MG63 (cell line): ENCODE data around the gene TBKBP1. TPM values are rescaled to one million over a fixed set of nuclear protein-coding genes. Genes with fewer than 3 reads are reported as not detected.
"Not testable (repeated sequence)": the region's sequence is repeated elsewhere in the genome, so short reads cannot be mapped to it uniquely, and the experiment has no call there.

Source experiments
- DNase-seq: peaks from one replicate; pipeline ENCODE4 v3.0.0-alpha.2; 2020
- H3K27me3 ChIP-seq: fragments of 250-450 bp; sonication (Bioruptor Pico); 2 replicates; pipeline ENCODE4 v1.5.1; 2020; ENCODE audit warnings: mild to moderate bottlenecking, moderate library complexity
- H3K36me3 ChIP-seq: fragments of 250-450 bp; sonication (Bioruptor Pico); 2 replicates; pipeline ENCODE4 v1.5.1; 2020; ENCODE audit warnings: mild to moderate bottlenecking, moderate library complexity
- H3K4me3 ChIP-seq: fragments of 250-450 bp; sonication (Bioruptor Pico); 2 replicates; pipeline ENCODE4 v1.5.1; 2020; ENCODE audit warnings: mild to moderate bottlenecking, moderate library complexity
- H3K9me3 ChIP-seq: fragments of 250-450 bp; sonication (Bioruptor Pico); 2 replicates; pipeline ENCODE4 v1.5.1; 2020; ENCODE audit warnings: mild to moderate bottlenecking, moderate library complexity
- total RNA-seq: library from RNA; depleted of rRNA; stranded (reverse); fragments of >200 nt; shearing (Covaris generic); gene quantifications from 2 replicates; pipeline ENCODE4 v1.2.3, GENCODE V29; 2014; ENCODE audit warnings: low replicate concordance

TBKBP1 gene
- total RNA-seq, 1 experiment from 2014 or later = 8.4 TPM

DNA sequence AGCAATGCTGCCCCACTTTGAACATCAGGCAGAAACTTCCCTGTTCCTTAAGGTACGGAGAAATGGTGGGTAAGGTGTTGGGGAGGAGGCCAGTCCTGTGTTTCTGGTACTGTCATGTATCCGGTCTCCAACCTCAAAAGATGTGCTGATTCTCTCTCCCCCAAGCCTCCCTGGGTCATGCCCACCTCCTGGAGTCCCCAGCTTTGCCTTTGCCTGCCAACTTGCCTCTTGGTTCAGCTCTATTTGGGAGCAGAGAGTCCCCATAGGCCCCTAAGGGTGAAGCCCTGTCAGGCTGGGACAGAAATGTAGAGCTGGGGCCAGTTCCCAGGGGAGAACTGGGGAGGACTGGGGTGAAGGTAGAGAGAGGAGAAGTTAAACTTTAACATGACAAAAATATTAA is 37.4 kb downstream of the TBKBP1 start:
- Histone ChIP-seq H3K9me3 (no peaks in the 10 kb centered on the region), H3K4me3 (no peak overlapping the region), H3K36me3 (no peaks in the 10 kb centered on the region), H3K27me3 (peaks cover 35% of the 10 kb centered on the region)
- DNase-seq = no peak

DNA sequence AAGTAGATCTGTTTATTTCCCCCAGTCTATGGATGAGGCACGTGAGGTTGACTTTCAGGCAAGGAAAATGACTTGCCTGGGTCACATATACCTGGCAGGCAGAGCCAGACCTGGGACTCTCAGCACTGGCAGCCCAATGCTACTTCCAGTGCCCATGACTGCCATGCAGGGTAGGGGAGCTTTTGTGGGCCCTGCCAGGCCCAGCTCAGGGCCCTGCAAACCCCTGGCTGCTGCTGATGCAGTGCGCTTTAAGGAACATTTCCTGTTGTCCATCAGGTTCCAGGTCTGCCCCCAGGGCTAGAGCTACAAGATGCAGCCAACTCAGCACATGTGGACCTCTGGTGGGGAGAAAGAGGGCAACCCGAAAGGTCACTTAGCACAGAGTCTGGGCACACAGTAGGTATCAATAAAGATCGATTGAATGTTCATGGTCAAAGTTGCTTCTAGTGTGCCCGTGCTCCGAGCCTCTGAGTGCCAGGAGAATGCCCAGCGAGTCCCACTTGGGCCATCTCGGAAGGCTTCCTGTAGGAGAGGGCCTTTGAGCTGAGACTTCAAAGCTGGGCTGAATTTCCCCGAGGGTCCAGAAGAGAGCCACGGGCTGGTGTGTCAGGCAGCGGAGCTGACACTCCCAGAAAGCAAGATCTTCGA is 38.6 kb downstream of the TBKBP1 start:
- H3K9me3 ChIP-seq = no peaks in the 10 kb centered on the region
- peaks cover 35% of the 10 kb centered on the region for H3K27me3 ChIP-seq
- DNase-seq = no peak
- no peaks in the 10 kb centered on the region for H3K36me3 ChIP-seq
- H3K4me3 ChIP-seq = no peak overlapping the region

GRCh38 chr17:47733047-47733673 is 39.2 kb downstream of the TBKBP1 start, which contains the start of gene TBX21:
TSS of gene TBX21 (plus strand) at chr17:47733236. CDS start at chr17:47733455, 219 bp downstream.
- Histone ChIP-seq H3K4me3 (peak within 1 kb of the TSS; percentile 38), H3K36me3 (no peaks in the 10 kb centered on the region), H3K27me3 (peaks cover 35% of the 10 kb centered on the region), H3K9me3 (no peaks in the 10 kb centered on the region)
- peak; percentile 59 for DNase-seq

GRCh38 chr17:47733674-47734410 is 39.9 kb downstream of the TBKBP1 start:
- peak overlapping the region; percentile 38; the same call in 1 of the 2 replicates for H3K4me3 ChIP-seq
- peaks cover 35% of the 10 kb centered on the region for H3K27me3 ChIP-seq
- H3K9me3 ChIP-seq = no peaks in the 10 kb centered on the region
- no peaks in the 10 kb centered on the region for H3K36me3 ChIP-seq
- DNase-seq = no peak

DNA sequence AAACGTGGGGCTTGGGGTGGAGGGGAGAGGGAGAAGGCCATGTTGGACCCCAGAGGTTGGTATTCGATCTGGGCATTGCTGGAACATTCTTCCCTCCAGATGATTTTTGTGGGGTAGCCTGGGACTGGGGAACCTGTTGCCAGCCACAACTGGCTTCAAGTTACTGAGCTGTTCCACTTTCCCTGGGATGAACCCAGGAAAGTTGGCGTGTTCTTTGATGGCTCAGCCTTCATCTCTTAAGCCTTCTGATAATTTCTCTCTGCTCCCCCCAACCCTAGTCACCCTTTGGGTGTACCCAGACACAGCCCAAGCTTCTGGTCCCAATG is 41.1 kb downstream of the TBKBP1 start:
- Histone ChIP-seq H3K4me3 (no peak overlapping the region), H3K9me3 (no peaks in the 10 kb centered on the region), H3K36me3 (no peaks in the 10 kb centered on the region), H3K27me3 (peaks cover 35% of the 10 kb centered on the region)
- no peak for DNase-seq

GRCh38 chr17:47735536-47736011 is 41.6 kb downstream of the TBKBP1 start:
- H3K9me3 ChIP-seq = no peaks in the 10 kb centered on the region
- no peak overlapping the region for H3K4me3 ChIP-seq
- H3K36me3 ChIP-seq = no peaks in the 10 kb centered on the region
- peaks cover 39% of the 10 kb centered on the region for H3K27me3 ChIP-seq
- DNase-seq = no peak

GRCh38 chr17:47736501-47737495 is 42.8 kb downstream of the TBKBP1 start:
- no peaks in the 10 kb centered on the region for H3K36me3 ChIP-seq
- peaks cover 33% of the 10 kb centered on the region for H3K27me3 ChIP-seq
- H3K9me3 ChIP-seq = no peaks in the 10 kb centered on the region
- no peak overlapping the region for H3K4me3 ChIP-seq
- DNase-seq = no peak

DNA sequence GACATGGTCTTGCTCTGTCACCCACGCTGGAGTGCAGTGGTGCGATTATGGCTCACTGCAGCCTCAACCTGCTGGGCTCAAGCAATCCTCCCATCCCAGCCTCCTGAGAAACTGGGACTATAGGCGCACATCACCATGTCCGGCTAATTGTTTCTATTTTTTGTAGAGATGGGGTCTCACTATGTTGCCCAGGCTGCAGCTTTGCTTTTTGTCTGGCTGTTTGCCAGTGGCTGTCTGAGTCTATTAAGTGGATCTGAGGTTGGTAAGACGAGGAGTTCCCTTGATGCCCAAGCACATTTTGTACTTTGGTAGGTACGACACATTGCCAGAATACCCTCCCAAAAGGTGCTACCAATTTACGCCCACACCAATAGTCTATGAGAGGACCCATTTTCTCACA is 44.2 kb downstream of the TBKBP1 start:
- no peak for DNase-seq
- no peaks in the 10 kb centered on the region for H3K9me3 ChIP-seq
- H3K27me3 ChIP-seq = peaks cover 27% of the 10 kb centered on the region
- H3K4me3 ChIP-seq = no peak overlapping the region
- no peaks in the 10 kb centered on the region for H3K36me3 ChIP-seq

- Histone ChIP-seq H3K9me3 (no peaks in the 10 kb centered on the region), H3K27me3 (peaks cover 25% of the 10 kb centered on the region), H3K4me3 (no peak overlapping the region), H3K36me3 (no peaks in the 10 kb centered on the region)
- DNase-seq = no peak
Observed at GRCh38 chr17:47739150-47739549, 45.2 kb downstream of the TBKBP1 start.

- not testable (repeated sequence) for H3K9me3 ChIP-seq, H3K36me3 ChIP-seq, H3K4me3 ChIP-seq, DNase-seq
- peaks cover 28% of the 10 kb centered on the region for H3K27me3 ChIP-seq
Observed at GRCh38 chr17:47739945-47740344, 46.0 kb downstream of the TBKBP1 start.

DNA sequence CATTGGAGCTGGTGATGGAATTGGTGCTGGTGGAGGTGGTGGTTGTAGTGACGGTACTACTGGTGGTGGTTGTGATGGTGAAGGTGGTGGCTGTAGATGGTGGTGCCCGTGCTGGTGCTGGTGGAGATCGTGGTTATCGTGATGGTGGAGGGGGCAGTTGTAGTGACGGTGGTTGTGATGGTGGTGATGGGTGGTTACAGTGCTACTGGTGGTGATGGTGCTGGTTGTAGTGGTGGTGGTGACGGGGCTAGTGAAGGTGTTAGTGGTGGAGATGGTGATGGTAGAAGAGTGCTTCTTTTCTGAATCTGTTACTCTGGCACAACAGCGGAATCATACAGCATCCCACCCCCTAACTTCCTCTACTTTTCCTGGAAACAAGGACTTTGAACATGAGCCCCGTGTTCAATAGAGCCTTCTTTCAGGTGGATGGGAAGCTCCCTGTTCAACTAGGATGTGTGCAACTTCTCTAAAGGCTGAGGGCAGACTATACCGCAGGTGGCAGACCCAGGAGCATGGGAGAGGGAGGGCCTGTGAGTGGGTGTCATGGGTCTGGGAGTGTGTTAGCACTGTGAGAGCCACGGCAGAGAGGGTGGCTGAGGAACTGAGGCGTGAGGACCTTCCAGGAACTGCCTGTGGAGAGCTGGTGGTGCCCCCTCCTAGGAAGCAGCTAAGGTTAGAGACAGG is 47.3 kb downstream of the TBKBP1 start:
- no peak overlapping the region for H3K4me3 ChIP-seq
- peaks cover 41% of the 10 kb centered on the region for H3K27me3 ChIP-seq
- DNase-seq = no peak
- H3K9me3 ChIP-seq = no peaks in the 10 kb centered on the region
- H3K36me3 ChIP-seq = no peaks in the 10 kb centered on the region

- no peak overlapping the region for H3K4me3 ChIP-seq
- peaks cover 45% of the 10 kb centered on the region for H3K27me3 ChIP-seq
- H3K9me3 ChIP-seq = no peaks in the 10 kb centered on the region
- no peak for DNase-seq
- H3K36me3 ChIP-seq = no peaks in the 10 kb centered on the region
Observed at GRCh38 chr17:47741793-47742145, 47.8 kb downstream of the TBKBP1 start.

DNA sequence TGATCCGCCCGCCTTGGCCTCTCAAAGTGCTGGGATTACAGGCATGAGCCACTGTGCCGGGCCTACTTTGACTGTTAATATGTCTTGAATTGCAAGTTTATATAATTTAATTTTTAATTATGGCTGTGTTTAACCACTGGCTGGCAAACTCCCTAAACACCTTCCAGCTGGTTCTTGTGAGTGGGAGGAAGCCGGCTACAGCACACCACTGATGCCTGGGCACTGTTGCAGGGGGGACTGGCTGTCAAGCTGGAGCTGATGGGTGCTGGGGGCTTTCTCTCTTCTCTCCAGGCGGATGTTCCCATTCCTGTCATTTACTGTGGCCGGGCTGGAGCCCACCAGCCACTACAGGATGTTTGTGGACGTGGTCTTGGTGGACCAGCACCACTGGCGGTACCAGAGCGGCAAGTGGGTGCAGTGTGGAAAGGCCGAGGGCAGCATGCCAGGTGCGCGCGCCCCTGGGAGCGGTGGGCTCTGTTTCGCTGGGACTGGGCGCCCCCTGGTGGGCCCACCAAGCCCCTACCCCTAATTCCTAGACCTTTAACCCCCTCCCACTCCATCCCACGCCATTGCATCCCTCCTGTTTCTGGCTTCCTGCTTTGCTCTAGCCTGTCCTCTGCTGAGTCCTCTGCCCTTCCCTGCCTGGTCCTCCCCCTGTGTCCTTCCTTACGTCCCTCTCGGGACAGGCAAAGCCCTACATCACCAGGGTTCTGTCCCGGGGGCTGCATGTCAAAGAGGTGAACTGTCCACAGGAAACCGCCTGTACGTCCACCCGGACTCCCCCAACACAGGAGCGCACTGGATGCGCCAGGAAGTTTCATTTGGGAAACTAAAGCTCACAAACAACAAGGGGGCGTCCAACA is 48.6 kb downstream of the TBKBP1 start:
- Histone ChIP-seq H3K27me3 (peaks cover 53% of the 10 kb centered on the region), H3K4me3 (no peak overlapping the region), H3K36me3 (no peaks in the 10 kb centered on the region), H3K9me3 (no peaks in the 10 kb centered on the region)
- peak; percentile 16 for DNase-seq

DNA sequence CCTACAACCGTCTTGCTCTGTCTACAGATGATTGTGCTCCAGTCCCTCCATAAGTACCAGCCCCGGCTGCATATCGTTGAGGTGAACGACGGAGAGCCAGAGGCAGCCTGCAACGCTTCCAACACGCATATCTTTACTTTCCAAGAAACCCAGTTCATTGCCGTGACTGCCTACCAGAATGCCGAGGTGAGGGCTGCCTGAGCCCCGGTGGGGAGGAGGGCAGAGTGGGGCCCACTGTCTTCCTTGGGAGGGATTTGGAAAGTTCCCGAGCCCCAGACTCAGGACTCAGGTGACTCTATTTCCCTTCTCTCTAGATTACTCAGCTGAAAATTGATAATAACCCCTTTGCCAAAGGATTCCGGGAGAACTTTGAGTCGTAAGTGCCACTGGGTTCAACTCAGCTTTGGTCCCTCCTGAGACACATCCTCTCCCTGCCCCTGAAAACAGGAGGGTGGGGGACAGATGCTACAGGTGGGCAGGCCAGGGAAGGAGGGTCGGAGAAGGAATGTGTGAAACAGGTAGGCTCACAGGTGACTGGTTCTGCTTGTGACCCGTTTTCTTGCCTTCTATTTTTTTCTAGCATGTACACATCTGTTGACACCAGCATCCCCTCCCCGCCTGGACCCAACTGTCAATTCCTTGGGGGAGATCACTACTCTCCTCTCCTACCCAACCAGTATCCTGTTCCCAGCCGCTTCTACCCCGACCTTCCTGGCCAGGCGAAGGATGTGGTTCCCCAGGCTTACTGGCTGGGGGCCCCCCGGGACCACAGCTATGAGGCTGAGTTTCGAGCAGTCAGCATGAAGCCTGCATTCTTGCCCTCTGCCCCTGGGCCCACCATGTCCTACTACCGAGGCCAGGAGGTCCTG is 50.4 kb downstream of the TBKBP1 start:
- Histone ChIP-seq H3K36me3 (no peaks in the 10 kb centered on the region), H3K27me3 (peaks cover 66% of the 10 kb centered on the region), H3K9me3 (no peaks in the 10 kb centered on the region), H3K4me3 (no peak overlapping the region)
- DNase-seq = no peak

- no peaks in the 10 kb centered on the region for H3K9me3 ChIP-seq
- H3K36me3 ChIP-seq = no peaks in the 10 kb centered on the region
- H3K27me3 ChIP-seq = peaks cover 71% of the 10 kb centered on the region
- H3K4me3 ChIP-seq = no peak overlapping the region
- no peak for DNase-seq
Observed at GRCh38 chr17:47745037-47745380, 51.0 kb downstream of the TBKBP1 start.
